Lower lobe of right lung (tissue), 2 donors: Measurements from ENCODE around the gene PRDM12. TPM values are rescaled to one million over a fixed set of nuclear protein-coding genes. Genes with fewer than 3 reads are reported as not detected.

Source experiments
- ATAC-seq, 2 donors: fragments of 200-7000 bp; cut with Tn5 transposase; one replicate each; pipeline ENCODE4 v1.9.1; 2020 to 2022; ENCODE audit warnings: mild to moderate bottlenecking in 2 of 2, moderate library complexity in 2 of 2
- DNase-seq: peaks from one replicate; pipeline ENCODE4 v3.0.0-alpha.2; 2020
- H3K27ac ChIP-seq: fragments of 200-600 bp; one replicate; pipeline ENCODE4 v1.8.0; 2022
- H3K27me3 ChIP-seq: fragments of 200-600 bp; one replicate; pipeline ENCODE4 v1.8.0; 2022; ENCODE audit warnings: low read depth
- H3K36me3 ChIP-seq: fragments of 200-600 bp; one replicate; pipeline ENCODE4 v1.8.0; 2022; ENCODE audit warnings: mild to moderate bottlenecking
- H3K4me1 ChIP-seq: fragments of 200-600 bp; one replicate; pipeline ENCODE4 v1.8.0; 2022
- H3K4me3 ChIP-seq: fragments of 200-600 bp; one replicate; pipeline ENCODE4 v1.8.0; 2022; ENCODE audit warnings: mild to moderate bottlenecking
- H3K9me3 ChIP-seq: fragments of 200-600 bp; one replicate; pipeline ENCODE4 v1.8.0; 2022
- CTCF ChIP-seq: fragments of 200-600 bp; IDR thresholded peaks from one replicate; pipeline ENCODE4 v1.8.0; 2022; ENCODE audit warnings: antibody characterized with exemption, mild to moderate bottlenecking
- intact Hi-C: fragments of 100-400 bp; cut with DNase I; formaldehyde crosslinking; loops from one replicate; pipeline ENCODE4 v1.11.0; 2022
- total RNA-seq: library from RNA; stranded (reverse); fragmentation: NEBNext Ultra II Directional; extraction: Animal tissue kit (Norgen Biotek cat#: 25700); gene quantifications from one replicate; pipeline ENCODE4 v1.2.1, GENCODE V29; 2021
- donor health status: DM: no; HTN: yes; CAD: no; lungs with severe emphysema.

Gene PRDM12
- total RNA-seq, 1 donor from 2014 or later: not detected

- peaks cover 8% of the 10 kb centered on the region for H3K27me3 ChIP-seq
- no peaks in the 10 kb centered on the region for H3K9me3 ChIP-seq
- no peak for ATAC-seq
- H3K4me3 ChIP-seq: no peak overlapping the region
- H3K36me3 ChIP-seq: no peaks in the 10 kb centered on the region
- intact Hi-C loops: no loop called here
- H3K4me1 ChIP-seq: no peaks in the 10 kb centered on the region
- TF ChIP-seq CTCF: no peak
- H3K27ac ChIP-seq: no peak overlapping the region
- no peak for DNase-seq
Measured at GRCh38 chr9:130672933-130673615, 8.7 kb downstream of the PRDM12 start.

- H3K36me3 ChIP-seq: no peaks in the 10 kb centered on the region
- H3K9me3 ChIP-seq: no peaks in the 10 kb centered on the region
- peaks cover 12% of the 10 kb centered on the region for H3K27me3 ChIP-seq
- no peak for TF ChIP-seq CTCF
- no peak overlapping the region for H3K4me3 ChIP-seq
- DNase-seq (no peak), ATAC-seq (no peak)
- no peak overlapping the region for H3K27ac ChIP-seq
- intact Hi-C loops: no loop called here
- no peaks in the 10 kb centered on the region for H3K4me1 ChIP-seq
Measured at GRCh38 chr9:130675396-130675795, 11.0 kb downstream of the PRDM12 start.

DNA sequence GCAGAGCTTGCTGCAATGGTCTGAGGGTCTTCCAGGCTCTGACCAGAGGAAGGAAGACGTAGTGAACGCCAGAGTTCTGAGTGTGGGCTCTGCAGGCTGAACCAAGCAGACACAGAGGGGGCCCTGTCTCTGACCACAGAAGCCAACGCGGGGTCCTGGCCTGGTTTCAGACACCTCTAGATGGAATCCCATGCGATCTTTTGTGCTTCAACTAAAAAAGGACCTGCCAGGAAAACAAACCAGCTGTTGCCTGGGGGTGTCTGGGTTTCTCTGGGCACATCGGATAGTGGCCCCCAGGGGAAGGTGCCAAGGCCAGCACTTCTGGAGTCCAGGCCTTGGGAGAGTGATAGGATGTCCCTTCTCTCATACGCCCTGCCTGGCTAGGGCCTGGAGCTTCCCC, 12.9 kb downstream of the PRDM12 start:
- Histone ChIP-seq H3K27me3 (peaks cover 19% of the 10 kb centered on the region), H3K9me3 (no peaks in the 10 kb centered on the region), H3K4me1 (peaks cover 13% of the 10 kb centered on the region), H3K4me3 (no peak overlapping the region), H3K36me3 (no peaks in the 10 kb centered on the region), H3K27ac (no peak overlapping the region)
- DNase-seq (no peak), ATAC-seq (no peak)
- intact Hi-C loops: no loop called here
- TF ChIP-seq CTCF: no peak

- no peak overlapping the region for H3K27ac ChIP-seq
- H3K4me3 ChIP-seq: peak overlapping the region; percentile 67
- H3K4me1 ChIP-seq: peaks cover 16% of the 10 kb centered on the region
- H3K36me3 ChIP-seq: no peaks in the 10 kb centered on the region
- DNase-seq (peak; percentile 88), ATAC-seq (peak; percentile 84 to 90)
- peaks cover 19% of the 10 kb centered on the region for H3K27me3 ChIP-seq
- no peaks in the 10 kb centered on the region for H3K9me3 ChIP-seq
- intact Hi-C loops: no loop called here
- TF ChIP-seq CTCF: no peak
Measured at GRCh38 chr9:130680836-130681768, 16.7 kb downstream of the PRDM12 start.

GRCh38 chr9:130681769-130682420, 17.5 kb downstream of the PRDM12 start:
- no peak overlapping the region for H3K27ac ChIP-seq
- ATAC-seq (peak; percentile 19 to 26), DNase-seq (no peak)
- no peak for TF ChIP-seq CTCF
- intact Hi-C loops: no loop called here
- peaks cover 16% of the 10 kb centered on the region for H3K4me1 ChIP-seq
- peak overlapping the region; percentile 67 for H3K4me3 ChIP-seq
- H3K9me3 ChIP-seq: no peaks in the 10 kb centered on the region
- no peaks in the 10 kb centered on the region for H3K36me3 ChIP-seq
- H3K27me3 ChIP-seq: peaks cover 19% of the 10 kb centered on the region
